Ascending aorta (tissue), 2 donors: ENCODE results near the gene FSTL3. TPM values are rescaled to one million over a fixed set of nuclear protein-coding genes. Genes with fewer than 3 reads are reported as not detected.

Source experiments
- DNase-seq, 2 donors: peaks; one replicate each; pipeline ENCODE4 v3.0.0-alpha.2; 2019; ENCODE audit warnings: low spot score in 2 of 2
- H3K27ac ChIP-seq, 2 donors: fragments of 200-600 bp; sonication (generic); one replicate each; pipeline ENCODE4 v1.5.1; 2016 to 2017; ENCODE audit warnings: mild to moderate bottlenecking in 1 of 2
- H3K27me3 ChIP-seq: fragments of 200-600 bp; sonication (generic); one replicate; pipeline ENCODE4 v1.5.1; 2017
- H3K36me3 ChIP-seq, 2 donors: fragments of 200-600 bp; sonication (generic); one replicate each; pipeline ENCODE4 v1.5.1; 2016
- H3K4me1 ChIP-seq, 2 donors: fragments of 200-600 bp; sonication (generic); one replicate each; pipeline ENCODE4 v1.5.1; 2016 to 2017; ENCODE audit warnings: mild to moderate bottlenecking in 1 of 2
- H3K4me3 ChIP-seq, 2 donors: fragments of 200-600 bp; sonication (generic); one replicate each; pipeline ENCODE4 v1.5.1; 2016 to 2017; ENCODE audit warnings: mild to moderate bottlenecking in 1 of 2
- H3K9me3 ChIP-seq, 2 donors: fragments of 200-600 bp; sonication (generic); one replicate each; pipeline ENCODE4 v1.5.1; 2016
- intact Hi-C: fragments of 100-400 bp; cut with DNase I; formaldehyde crosslinking; loops from one replicate; pipeline ENCODE4 v1.15.1; 2023
- total RNA-seq: library from RNA; depleted of rRNA; stranded (reverse); fragments of >200 nt; gene quantifications from one replicate; pipeline ENCODE4 v1.1.0, GENCODE V29; 2016
- TF ChIP-seq, protein P1 (sequence below), 3 experiments: fragments of 200-600 bp in 2 of 3; fragments of 450-650 bp in 1 of 3; sonication (generic) in 2 of 3; IDR thresholded peaks; one replicate each; pipeline ENCODE4 v1.5.1; 2016 to 2019; ENCODE audit warnings: antibody characterized with exemption in 3 of 3, mild to moderate bottlenecking in 1 of 3, moderate library complexity in 1 of 3

The FSTL3 gene
- total RNA-seq, 1 donor from 2014 or later = 541 TPM

DNA sequence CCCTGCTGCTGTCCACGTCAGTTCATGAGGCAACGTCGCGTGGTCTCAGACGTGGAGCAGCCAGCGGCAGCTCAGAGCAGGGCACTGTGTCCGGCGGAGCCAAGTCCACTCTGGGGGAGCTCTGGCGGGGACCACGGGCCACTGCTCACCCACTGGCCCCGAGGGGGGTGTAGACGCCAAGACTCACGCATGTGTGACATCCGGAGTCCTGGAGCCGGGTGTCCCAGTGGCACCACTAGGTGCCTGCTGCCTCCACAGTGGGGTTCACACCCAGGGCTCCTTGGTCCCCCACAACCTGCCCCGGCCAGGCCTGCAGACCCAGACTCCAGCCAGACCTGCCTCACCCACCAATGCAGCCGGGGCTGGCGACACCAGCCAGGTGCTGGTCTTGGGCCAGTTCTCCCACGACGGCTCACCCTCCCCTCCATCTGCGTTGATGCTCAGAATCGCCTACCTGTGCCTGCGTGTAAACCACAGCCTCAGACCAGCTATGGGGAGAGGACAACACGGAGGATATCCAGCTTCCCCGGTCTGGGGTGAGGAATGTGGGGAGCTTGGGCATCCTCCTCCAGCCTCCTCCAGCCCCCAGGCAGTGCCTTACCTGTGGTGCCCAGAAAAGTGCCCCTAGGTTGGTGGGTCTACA, 6.6 kb downstream of the FSTL3 start:
- TF ChIP-seq, protein P1, sequence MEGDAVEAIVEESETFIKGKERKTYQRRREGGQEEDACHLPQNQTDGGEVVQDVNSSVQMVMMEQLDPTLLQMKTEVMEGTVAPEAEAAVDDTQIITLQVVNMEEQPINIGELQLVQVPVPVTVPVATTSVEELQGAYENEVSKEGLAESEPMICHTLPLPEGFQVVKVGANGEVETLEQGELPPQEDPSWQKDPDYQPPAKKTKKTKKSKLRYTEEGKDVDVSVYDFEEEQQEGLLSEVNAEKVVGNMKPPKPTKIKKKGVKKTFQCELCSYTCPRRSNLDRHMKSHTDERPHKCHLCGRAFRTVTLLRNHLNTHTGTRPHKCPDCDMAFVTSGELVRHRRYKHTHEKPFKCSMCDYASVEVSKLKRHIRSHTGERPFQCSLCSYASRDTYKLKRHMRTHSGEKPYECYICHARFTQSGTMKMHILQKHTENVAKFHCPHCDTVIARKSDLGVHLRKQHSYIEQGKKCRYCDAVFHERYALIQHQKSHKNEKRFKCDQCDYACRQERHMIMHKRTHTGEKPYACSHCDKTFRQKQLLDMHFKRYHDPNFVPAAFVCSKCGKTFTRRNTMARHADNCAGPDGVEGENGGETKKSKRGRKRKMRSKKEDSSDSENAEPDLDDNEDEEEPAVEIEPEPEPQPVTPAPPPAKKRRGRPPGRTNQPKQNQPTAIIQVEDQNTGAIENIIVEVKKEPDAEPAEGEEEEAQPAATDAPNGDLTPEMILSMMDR (IDR thresholded peaks at IDR 0.05) = no peak
- no peak overlapping the region for H3K4me3 ChIP-seq
- no peak for DNase-seq
- no peaks in the 10 kb centered on the region for H3K9me3 ChIP-seq
- H3K36me3 ChIP-seq = peaks cover 0 to 8% of the 10 kb centered on the region in 2 donors
- no peaks in the 10 kb centered on the region for H3K27me3 ChIP-seq
- peaks cover 8 to 15% of the 10 kb centered on the region in 2 donors for H3K4me1 ChIP-seq
- intact Hi-C loops = loop anchor here (5.0 kb wide), 1 partner anchor 50 kb away; no protein-coding TSS in a partner anchor
- H3K27ac ChIP-seq = no peak overlapping the region

DNA sequence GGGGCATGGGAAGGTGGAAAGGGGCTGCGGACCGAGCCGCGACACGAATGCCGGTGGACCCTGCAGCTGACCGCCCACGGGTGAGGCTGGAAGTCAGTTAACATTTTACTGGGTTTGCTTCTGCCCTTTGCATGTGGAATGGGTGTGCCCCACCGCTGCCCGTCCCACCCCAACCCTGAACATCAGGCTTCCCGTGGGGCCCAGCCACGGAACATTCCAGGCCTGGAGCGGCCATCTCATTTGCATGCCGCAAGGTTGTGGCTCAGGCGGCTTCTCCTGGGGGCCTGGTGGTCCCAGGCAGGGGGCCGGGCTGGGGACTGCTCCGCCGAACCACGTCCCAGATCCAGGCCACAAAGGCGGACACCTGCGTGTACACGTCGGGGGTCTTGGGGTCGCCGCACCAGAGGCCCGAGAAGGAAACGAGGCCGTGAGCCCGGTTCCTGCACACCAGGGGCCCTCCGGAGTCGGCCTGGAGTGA, 9.3 kb downstream of the FSTL3 start:
- intact Hi-C loops = no loop called here
- H3K4me1 ChIP-seq = no peaks in the 10 kb centered on the region
- TF ChIP-seq, protein P1 (IDR thresholded peaks at IDR 0.05) = no peak
- H3K9me3 ChIP-seq = no peaks in the 10 kb centered on the region
- H3K27ac ChIP-seq = no peak overlapping the region
- H3K27me3 ChIP-seq = no peaks in the 10 kb centered on the region
- H3K36me3 ChIP-seq = peaks cover 0 to 8% of the 10 kb centered on the region in 2 donors
- no peak overlapping the region for H3K4me3 ChIP-seq
- no peak for DNase-seq

DNA sequence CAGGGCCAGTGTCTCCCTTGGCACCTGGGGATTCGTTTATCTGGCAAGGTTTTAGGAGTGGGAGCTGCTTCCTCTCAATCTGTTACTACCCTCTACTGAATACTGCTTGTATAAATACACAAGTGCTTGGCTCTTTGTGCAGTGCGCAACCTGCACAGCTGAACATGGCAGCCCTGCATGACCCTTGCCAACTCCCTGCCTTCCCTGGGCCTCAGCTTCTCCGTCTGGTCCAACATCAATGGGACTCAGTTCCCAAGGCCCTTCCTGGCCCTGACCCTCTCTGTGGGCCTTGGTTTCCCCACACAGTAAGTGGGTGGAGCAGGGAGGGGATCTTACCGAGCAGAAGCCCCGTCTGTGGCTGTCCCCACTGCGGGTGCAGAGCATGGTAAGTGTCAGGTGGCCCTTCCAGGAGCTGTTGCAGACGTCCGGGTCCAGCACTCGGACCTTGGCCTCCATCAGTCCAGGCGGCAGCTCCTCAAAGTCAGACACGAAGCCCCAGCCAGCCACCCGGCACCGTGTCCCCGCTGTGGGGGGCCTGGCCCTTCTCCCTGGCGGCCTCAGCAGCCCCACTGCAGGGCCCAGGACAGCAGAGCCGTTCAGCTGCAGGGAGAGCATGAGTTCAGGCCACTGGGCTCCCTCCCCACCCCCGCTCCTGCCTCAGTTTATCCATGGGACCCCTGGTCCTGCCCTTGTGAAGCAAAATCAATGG, 10.6 kb downstream of the FSTL3 start:
- Histone ChIP-seq H3K27me3 (no peaks in the 10 kb centered on the region), H3K27ac (no peak overlapping the region), H3K9me3 (no peaks in the 10 kb centered on the region), H3K4me1 (no peaks in the 10 kb centered on the region), H3K4me3 (no peak overlapping the region), H3K36me3 (peaks cover 0 to 1% of the 10 kb centered on the region in 2 donors)
- DNase-seq = no peak
- intact Hi-C loops = no loop called here
- TF ChIP-seq, protein P1 (IDR thresholded peaks at IDR 0.05) = no peak

DNA sequence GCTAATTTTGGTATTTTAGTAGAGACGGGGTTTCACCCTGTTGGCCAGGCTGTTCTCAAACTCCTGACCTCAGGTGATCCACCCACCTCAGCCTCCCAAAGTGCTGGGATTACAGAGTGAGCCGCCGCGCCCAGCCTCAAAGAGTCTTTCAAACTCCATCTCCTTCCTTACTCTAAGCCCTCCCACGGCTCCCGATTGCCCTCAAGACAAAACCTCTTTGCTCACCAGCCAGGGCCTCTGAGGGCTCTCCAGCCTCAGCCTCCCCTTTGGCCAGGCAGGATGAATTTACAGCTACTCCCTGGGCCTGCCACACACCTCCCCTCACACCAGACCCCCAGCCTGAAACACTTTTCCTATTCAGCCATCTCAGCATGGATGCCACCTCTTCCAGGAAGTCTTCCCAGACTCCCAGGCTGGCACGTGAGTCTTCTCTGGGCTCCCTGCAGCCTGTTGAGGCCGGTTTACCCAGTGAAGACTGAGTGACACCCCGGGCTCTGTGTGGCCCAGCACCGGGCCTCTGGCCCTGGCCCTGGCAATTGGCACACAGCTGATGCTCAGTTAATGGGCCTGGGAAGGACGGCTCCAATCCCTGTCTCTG, 11.5 kb downstream of the FSTL3 start:
- Histone ChIP-seq H3K4me3 (no peak overlapping the region), H3K27ac (no peak overlapping the region), H3K27me3 (no peaks in the 10 kb centered on the region), H3K9me3 (no peaks in the 10 kb centered on the region), H3K4me1 (no peaks in the 10 kb centered on the region), H3K36me3 (no peaks in the 10 kb centered on the region)
- intact Hi-C loops = no loop called here
- TF ChIP-seq, protein P1 (IDR thresholded peaks at IDR 0.05) = no peak
- DNase-seq = no peak

DNA sequence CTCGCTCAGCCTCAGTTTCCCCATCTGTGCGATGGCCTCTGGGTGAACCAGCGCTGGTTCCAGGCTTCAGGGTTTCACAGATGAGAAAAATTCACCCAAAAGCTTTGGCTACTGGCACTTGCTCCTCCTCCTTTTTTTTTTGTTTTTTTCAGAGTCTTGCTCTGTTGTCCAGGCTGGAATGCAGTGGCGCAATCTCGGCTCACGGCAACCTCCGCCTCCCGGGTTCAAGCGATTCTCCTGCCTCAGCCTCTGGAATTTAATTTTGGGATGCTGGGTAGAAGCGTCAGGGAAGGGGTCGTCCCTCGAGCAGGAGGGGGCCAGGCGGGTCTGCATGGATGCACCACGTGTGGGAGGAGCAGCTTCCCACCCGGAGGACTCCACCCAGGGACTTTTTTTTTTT, 12.0 kb downstream of the FSTL3 start:
- intact Hi-C loops = no loop called here
- H3K4me1 ChIP-seq = no peaks in the 10 kb centered on the region
- no peak for DNase-seq
- H3K36me3 ChIP-seq = no peaks in the 10 kb centered on the region
- no peak overlapping the region for H3K4me3 ChIP-seq
- no peaks in the 10 kb centered on the region for H3K27me3 ChIP-seq
- no peak overlapping the region for H3K27ac ChIP-seq
- H3K9me3 ChIP-seq = no peaks in the 10 kb centered on the region
- TF ChIP-seq, protein P1 (IDR thresholded peaks at IDR 0.05) = no peak
